Transverse colon (tissue), 4 donors: ENCODE data around the gene LGI2.

ENCODE experiments used
- EP300 ChIP-seq: sonication (generic); formaldehyde crosslinking; IDR thresholded peaks from one replicate; pipeline ENCODE4 v1.6.1; 2017; ENCODE audit warnings: antibody characterized with exemption, low read depth
- POLR2A ChIP-seq: fragments of 450-650 bp; IDR thresholded peaks from one replicate; pipeline ENCODE4 v1.6.1; 2016; ENCODE audit warnings: antibody characterized with exemption, mild to moderate bottlenecking, moderate library complexity
- POLR2AphosphoS5 ChIP-seq, 3 donors: sonication (generic); formaldehyde crosslinking; IDR thresholded peaks; one replicate each; pipeline ENCODE4 v1.6.1; 2016; ENCODE audit warnings: antibody characterized with exemption in 3 of 3
- TF ChIP-seq, protein P1 (sequence below), 5 experiments: fragments of 200-600 bp in 3 of 5; fragments of 450-650 bp in 2 of 5; sonication (generic) in 3 of 5; IDR thresholded peaks; 1 replicate in 2 of 5; 2 replicates in 3 of 5; pipeline ENCODE4 v1.5.1; 2016 to 2017; ENCODE audit warnings: antibody characterized with exemption in 5 of 5, inconsistent platforms in 3 of 5, mild to moderate bottlenecking in 2 of 5, moderate library complexity in 1 of 5

DNA sequence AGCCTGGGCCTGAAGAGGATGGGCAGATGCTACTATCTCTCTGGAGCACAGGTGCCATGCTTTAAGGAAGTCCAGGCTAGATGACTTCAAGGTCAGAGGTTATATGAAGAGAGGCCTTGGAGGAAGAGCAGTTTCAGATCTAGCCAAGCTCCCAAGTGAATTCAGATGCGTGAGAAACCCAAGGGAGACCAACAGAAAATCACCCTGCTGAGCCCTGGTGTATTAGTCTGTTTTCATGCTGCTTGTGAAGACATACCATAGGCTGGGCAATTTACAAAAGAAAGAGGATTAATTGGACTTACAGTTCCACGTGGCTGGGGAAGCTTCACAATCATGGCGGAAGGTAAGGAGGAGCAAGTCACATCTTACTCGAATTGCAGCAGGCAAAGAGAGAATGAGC, 47.8 kb upstream of the LGI2 start:
- TF ChIP-seq, protein P1, sequence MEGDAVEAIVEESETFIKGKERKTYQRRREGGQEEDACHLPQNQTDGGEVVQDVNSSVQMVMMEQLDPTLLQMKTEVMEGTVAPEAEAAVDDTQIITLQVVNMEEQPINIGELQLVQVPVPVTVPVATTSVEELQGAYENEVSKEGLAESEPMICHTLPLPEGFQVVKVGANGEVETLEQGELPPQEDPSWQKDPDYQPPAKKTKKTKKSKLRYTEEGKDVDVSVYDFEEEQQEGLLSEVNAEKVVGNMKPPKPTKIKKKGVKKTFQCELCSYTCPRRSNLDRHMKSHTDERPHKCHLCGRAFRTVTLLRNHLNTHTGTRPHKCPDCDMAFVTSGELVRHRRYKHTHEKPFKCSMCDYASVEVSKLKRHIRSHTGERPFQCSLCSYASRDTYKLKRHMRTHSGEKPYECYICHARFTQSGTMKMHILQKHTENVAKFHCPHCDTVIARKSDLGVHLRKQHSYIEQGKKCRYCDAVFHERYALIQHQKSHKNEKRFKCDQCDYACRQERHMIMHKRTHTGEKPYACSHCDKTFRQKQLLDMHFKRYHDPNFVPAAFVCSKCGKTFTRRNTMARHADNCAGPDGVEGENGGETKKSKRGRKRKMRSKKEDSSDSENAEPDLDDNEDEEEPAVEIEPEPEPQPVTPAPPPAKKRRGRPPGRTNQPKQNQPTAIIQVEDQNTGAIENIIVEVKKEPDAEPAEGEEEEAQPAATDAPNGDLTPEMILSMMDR (IDR thresholded peaks at IDR 0.05): no peak
- TF ChIP-seq POLR2AphosphoS5 (IDR thresholded peaks at IDR 0.05): no peak
- no peak for TF ChIP-seq POLR2A
- no peak for TF ChIP-seq EP300
